ENCODE results near the gene CDK11B.

- TF ChIP-seq EZH2 (IDR thresholded peaks at IDR 0.05; ENCODE audit: insufficient read depth, poor library complexity, severe bottlenecking) (no peak), EZH2phosphoT487 (IDR thresholded peaks at IDR 0.05; ENCODE audit: insufficient read depth, low read depth) (0 out of 2 replicates have a peak, but pooled peaks have one; percentile 16)
Measured at GRCh38 chr1:1631782-1632420, 26.9 kb downstream of the CDK11B start, which contains the start of gene MMP23B.
